GM21619 (cell line): ENCODE results near the gene R3HDM4.
A peak's percentile ranks its signal among the peaks of the same experiment; 100 is the strongest.
"Not testable (repeated sequence)": the region's sequence is repeated elsewhere in the genome, so short reads cannot be mapped to it uniquely, and the experiment has no call there.

Experiments
- ATAC-seq: cut with Tn5 transposase; IDR thresholded peaks from one replicate; pipeline ENCODE4 v1.9.1; 2021; ENCODE audit not compliant: unreplicated experiment

Gene R3HDM4

DNA sequence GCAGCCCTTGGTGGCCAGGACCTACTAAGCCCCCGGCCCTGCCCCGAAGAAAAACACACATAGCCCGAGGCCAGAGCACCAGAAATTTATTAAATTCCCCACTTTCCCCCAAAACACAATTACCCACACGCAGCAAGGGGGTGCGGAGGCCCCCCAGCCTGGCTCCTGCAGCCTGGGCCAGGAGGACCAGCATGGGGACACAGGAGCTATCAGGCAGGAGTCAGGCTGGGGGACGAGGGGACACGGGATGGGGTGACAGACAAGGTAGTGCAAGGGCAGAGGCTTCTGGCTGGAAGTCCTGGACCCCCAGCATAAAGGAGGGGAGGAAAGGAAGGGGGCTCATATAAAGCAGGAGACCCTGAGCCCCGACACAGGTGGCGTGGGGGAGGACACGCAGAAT is 16.6 kb downstream of the R3HDM4 start:
- no peak for ATAC-seq

DNA sequence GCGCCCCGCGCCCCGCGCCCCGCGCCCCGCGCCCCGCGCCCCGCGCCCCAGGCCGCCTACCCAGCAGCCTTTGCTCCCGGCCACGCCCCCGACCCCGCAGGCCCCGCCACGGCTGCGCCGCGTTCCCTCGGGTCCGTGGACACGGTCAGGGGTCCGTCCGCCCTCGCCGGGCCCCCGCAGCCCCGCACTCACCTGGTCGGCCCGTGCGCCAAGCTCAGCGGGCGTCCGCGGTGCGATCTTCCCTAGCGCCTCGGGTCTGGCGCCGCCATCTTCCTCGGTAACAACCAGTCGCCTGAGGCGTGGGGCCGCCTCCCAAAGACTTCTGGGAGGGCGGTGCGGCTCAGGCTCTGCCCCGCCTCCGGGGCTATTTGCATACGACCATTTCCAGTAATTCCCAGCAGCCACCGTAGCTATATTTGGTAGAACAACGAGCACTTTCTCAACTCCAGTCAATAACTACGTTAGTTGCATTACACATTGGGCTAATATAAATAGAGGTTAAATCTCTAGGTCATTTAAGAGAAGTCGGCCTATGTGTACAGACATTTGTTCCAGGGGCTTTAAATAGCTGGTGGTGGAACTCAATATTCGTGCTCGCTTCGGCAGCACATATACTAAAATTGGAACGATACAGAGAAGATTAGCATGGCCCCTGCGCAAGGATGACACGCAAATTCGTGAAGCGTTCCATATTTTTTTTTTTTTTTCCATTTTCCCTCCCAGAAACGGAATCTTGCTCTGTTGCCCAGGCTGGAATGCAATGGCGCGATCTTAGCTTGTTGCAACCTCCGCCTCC is 19.9 kb downstream of the R3HDM4 start, which contains the start of the genes MED16 and RNU6-9:
Gene MED16 (minus strand): TSS at position 294 of the 796 bp plus-strand sequence. CDS start 2,056 bp downstream, outside the sequence.
Gene RNU6-9 (plus strand): TSS at position 591 of the 796 bp plus-strand sequence.
- ATAC-seq = peak; percentile 73

DNA sequence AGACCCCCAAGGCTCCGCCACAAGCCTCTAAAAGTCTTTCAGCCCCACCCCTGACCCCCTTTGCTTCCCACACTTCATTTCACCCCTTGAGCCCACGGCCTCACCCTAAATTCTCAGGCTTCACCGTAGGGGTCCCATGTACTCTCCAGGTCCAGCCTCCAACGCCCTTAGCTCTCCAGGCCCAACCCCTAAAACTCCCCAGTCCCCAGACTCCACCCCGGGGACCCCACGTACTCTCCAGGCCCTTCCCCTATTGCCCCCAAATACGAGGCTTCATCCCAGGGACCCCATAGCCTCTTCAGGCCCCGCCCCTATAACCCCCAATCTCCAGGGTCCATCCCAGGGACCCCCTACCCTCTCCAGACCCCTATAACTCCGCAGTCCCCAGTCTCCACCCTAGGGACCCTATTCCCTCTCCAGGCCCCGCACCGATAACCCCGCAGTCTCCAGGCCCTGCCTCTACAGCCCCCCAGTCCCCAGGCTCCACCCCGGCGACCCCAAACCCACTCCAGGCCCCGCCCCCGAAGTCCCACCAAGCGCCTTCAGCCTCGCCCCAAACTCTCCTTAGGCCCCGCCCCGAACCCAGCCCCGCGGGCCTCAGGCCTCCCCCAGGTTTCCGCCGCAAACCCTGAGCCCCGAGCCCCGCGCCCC is 20.7 kb downstream of the R3HDM4 start:
- no peak for ATAC-seq

DNA sequence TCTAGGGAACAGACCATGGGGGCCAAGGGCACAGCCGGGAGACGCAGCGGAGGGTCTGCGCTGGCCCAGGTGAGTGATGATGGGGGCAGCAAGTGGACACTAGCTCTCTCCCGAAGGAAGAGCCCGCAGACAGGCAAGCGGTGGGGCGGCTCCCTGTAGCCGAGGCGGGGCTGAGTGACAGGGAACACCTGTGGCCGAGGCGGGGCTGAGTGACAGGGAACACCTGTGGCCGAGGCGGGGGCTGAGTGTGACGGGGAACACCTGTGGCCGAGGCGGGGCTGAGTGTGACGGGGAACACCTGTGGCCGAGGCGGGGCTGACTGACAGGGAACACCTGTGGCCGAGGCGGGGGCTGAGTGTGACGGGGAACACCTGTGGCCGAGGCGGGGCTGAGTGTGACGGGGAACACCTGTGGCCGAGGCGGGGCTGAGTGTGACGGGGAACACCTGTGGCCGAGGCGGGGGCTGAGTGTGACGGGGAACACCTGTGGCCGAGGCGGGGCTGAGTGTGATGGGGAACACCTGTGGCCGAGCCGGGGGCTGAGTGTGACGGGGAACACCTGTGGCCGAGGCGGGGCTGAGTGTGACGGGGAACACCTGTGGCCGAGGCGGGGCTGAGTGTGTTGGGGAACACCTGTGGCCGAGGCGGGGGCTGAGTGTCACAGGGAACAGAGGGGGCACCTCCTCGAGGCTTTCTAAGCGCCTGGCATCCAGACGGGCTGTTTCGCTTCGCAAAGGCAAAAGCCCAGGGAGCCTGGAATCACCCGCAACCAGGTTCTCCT is 21.4 kb downstream of the R3HDM4 start:
- ATAC-seq = not testable (repeated sequence)

DNA sequence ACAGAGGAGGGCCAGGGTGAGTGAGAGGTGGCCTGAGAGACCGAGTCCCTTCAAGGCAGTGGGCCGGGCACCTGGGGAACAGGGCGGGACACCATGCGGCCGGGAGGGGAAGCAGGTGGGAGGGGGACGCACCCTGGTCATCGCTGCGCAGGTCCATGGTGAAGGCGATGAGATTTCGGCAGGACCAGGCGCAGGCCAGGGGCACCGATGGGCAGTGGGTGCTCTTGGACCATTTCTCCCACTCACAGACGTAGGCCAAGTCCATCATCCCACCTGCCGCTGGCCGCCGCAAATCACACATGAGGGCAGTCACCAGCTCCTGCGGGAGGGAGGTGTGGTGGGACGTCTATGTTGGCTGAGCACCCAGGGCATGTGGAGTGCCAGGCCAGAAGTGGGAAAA is 22.2 kb downstream of the R3HDM4 start:
- ATAC-seq = no peak

DNA sequence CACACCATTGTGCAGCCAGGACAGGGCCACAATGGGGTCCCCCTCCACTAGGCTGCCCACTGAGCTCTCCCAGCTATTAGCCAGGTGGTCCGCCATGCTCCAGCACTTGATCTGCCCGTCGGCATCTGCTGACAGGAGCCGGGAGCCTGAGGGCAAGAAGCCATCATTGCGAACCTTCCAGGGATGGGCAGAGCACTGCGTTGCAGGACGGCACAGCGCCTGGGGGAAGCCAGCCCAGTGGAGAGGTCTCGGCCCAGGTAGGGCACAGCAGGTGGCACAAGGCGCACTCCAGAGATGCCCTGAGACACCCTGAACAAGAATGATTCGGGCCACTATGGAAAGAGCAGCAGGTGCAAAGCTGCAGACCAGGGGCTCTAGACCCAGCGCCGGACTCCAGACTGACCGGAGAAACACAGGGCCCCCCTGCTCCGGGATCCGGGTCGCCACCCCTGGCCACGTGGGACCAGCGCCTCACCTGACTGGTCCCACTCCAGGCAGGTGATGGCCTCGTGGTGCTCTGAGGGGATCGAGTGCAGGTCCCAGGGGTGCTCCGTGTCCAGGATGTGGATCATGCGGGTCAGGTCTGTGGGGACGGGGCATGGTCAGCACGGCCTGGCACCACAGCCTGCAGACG is 23.2 kb downstream of the R3HDM4 start:
- no peak for ATAC-seq

DNA sequence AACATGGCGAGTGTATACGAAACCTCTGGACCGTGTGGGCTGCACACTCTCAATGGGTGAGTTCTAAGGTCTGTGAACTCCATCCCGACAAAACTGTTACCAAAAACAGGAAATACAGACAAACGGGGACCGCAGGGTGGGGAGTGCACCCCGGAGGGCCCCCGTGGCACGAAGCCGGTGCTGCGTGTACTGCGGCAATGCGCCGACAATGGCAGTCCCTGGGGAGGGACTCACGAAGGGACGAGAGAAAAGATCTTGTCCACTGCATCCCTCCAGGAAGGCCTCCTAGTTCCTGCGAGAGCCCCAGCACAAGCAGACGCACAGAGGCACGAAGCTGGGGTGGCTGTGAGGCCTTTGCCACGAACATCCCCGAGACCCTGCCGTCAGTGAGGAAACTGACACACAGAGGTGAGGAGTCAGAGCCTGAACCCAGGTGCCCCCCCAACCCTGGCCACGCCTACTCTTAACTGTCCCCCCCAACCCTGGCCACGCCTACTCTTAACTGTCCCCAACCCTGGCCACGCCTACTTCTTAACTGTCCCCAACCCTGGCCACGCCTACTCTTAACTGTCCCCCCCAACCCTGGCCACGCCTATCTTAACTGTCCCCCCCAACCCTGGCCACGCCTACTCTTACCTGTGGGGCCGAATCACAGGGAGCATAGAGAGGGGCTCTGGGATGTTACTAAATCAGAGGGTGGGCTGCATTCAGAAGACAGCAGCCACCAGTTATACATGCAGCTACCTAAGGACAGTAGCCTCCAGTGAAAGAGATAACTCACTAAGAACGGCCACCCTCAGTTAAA is 24.2 kb downstream of the R3HDM4 start:
- ATAC-seq = no peak

DNA sequence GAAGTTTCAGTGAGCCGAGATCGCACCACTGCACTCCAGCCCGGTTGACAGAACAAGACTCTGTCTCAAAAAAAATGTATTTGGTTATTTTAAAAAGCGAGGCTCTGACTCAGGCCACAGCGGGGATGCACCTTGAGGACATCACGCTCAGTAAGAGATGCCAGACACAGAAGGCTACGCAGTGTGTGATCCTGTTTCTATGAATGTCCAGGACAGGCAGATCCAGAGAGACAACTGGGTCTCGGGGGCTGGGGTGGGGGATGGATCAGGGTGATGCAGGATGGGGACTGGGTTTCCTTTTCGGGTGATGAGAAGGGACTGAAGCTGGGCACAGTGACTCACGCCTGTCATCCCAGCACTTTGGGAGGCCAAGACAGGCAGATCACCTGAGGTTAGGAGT is 25.4 kb downstream of the R3HDM4 start:
- no peak for ATAC-seq

DNA sequence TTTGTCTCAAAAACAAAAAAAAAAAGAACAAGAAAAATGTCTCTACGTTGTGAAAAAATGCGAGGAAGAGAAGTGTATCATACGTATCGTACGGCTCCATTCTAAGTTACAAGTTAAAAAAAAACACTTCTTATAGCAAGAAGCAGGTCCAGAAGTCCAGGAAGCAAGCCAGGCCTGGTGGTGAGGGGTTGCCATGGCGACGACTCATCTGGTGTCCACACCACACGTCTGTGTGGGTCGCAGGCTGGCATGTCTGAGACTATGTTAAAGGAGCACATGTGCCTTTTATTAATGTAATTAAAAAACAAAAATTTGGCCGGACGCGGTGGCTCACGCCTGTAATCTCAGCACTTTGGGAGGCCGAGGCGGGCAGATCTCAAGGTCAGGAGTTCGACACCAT is 25.9 kb downstream of the R3HDM4 start:
- ATAC-seq = no peak

DNA sequence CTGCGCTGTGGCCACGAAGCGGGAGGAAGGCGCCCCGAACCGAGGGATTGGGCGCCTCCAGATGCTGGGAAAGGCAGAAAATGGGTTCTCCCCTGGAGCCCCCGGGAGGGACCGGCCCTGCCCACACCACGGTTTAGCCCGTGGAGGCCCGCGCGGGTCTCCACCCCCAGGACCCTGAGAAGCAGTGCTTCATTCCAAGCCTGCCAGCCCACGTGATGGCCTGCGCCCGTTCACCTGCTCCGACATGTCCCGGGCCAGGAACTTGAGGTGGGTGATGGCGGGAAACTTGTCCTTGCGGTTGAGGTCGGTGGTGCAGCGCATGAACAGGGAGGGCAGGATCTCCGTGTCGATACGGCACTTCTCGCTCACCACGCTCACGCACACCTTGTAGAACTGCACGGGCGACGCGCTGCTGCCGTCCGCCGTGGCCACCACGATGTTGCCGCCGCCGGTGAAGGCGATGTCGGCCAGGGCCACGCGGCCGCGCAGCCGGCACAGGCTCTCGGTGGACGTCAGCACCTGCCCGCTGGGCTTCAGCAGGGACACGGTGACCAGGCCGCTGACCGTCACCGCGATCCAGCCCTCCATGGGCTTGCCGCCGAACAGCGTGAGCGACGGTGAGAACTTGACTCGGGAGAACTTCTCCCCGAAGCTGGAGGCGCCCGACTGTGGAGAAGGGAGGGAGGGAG is 27.3 kb downstream of the R3HDM4 start:
- ATAC-seq = no peak

DNA sequence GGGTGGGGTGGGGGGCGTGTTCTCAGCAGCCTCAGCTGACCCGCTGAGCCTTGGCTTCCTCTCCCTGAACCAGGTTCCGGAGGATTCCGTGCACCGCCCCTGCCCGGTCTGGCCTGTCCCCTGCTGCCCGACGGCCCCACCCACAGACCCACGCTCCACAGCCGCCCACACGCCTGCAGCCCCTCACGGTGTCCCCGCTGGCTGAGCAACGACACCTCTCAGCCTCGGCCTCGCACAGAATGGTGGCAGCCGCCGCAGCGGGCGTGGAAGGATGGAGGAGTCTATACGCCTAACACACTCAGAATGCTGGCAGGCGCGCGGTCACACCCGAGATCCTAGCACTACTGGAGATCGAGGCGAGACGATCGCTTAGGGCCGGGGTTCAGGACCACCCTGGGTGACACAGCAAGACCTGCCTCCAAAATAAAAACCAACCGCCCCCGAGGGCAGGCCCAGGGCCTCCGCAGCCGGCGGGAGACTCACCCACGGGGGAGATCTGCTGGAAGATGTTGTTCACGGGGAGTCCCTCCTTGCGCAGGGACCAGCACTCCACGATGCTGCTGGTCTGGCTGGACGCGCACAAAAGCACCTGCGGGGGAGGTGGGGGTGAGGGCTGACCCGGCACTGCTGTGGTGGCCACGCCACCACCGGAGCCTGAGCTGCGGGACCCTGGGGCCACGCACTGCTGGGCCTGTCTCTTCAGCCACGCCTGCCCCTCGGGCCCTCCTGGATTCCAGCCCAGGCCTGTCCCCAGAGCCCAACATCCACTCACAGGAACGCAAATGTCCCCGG is 28.4 kb downstream of the R3HDM4 start:
- no peak for ATAC-seq

DNA sequence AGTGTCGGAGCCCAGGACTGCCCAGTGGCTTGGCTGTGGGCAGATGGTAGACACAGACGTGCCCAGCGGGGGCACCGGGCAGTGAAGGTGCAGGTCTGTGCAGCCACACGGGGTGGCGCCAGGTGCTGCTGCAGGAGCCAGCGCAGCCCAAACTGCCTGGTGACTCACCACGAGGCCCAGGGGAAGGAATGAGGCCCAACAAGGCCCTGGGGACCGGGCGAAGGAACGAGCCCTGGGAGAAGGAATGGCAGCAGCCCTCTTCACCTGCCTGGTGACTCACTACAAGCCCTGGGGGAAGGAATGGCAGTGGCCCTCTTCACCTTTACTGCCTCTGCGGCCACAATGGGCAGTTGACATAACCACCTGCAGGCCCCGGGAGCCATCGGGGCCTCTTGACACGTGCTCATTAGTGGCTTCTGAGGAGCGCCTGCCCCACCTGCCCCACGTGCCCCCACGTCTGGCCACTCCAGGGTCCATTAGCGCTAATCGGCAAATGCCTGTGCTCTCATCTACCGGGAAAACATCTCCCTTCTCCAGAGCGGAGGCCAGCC is 29.3 kb downstream of the R3HDM4 start:
- no peak for ATAC-seq

DNA sequence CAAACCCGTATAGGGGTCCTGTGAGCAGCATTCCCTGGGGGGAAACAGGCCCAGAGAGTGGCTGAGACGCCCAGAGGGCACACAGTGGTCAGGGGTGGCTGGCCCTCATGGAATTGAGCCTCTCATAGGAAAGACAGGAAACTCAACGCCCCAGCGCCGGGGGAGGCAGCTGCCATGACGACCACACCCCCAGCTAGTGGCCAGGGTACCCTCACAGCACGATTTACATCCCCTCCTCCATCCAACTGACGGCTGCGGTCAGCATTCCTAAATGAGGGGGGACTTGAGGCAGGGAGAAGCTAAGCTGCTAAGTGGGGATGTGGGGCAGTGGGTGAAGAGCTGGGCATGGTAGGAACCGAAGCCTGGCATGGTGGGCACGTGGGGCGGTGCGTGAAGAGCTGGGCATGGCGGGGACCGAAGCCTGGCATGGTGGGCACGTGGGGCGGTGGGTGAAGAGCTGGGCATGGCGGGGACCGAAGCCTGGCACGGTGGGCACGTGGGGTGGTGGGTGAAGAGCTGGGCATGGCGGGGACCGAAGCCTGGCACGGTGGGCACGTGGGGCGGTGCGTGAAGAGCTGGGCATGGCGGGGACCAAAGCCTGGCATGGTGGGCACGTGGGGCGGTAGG is 30.0 kb downstream of the R3HDM4 start:
- no peak for ATAC-seq

DNA sequence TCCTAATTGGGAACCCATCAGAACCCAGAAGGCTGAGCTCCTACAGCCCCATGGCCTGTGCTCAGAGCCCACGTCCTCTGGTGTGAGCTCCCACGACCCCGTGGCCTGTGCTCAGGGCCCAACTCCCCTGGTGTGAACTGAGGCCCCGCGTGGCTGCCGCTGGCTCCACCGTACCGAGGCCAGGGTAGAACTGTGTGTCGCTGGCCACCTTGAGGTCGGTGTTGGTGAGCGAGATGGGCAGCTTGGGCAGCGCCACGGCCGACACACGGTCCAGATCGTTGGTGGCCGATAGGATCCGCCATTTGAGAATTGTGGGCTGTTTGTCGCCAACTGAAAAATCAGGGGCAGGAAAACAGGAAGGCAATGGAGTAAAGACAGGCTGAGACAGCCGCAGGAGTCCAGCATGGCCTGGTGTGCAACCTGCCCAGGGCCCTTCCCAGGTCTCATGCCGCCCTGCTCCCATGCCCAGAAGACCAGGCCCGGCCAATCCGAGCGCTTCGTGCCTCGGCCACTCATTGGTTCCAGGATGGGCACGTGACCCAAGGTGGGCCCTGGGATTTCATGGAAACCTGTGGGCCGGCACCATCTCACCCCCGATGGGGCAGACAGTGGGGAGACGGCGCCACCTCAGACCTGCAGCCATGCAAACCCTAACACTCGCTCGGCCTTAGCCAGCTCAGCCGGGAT is 31.5 kb downstream of the R3HDM4 start:
- no peak for ATAC-seq

DNA sequence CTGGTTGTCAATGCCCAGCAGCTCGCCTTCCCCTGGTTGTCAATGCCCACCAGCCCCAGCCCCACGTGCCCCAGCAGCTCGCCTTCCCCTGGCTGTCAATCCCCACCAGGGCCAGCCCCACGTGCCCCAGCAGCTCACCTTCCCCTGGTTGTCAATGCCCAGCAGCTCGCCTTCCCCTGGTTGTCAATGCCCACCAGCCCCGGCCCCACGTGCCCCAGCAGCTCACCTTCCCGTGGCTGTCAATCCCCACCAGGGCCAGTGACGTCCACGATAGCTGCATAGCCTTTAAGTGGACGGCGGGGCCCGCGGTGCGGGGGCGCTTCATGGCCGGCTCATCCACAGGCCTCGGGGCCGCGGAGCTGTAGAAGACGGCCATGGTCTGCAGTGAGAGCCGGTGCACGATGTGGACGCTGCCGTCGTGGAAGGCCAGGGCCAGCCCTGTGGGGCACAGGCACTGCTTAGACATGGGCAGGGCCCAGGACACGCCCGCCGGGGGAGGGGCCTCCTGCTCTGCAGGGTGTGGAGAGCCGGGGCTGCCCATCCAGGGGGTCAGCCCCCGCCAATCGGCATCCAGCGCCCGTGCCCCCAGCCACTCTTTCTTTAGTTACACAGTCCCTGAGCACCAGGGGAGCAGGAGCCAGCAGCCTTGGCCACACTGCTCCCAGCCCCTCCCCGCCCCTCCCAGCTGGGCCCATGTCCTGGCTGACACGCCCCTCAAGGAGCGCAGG is 33.1 kb downstream of the R3HDM4 start:
- no peak for ATAC-seq

DNA sequence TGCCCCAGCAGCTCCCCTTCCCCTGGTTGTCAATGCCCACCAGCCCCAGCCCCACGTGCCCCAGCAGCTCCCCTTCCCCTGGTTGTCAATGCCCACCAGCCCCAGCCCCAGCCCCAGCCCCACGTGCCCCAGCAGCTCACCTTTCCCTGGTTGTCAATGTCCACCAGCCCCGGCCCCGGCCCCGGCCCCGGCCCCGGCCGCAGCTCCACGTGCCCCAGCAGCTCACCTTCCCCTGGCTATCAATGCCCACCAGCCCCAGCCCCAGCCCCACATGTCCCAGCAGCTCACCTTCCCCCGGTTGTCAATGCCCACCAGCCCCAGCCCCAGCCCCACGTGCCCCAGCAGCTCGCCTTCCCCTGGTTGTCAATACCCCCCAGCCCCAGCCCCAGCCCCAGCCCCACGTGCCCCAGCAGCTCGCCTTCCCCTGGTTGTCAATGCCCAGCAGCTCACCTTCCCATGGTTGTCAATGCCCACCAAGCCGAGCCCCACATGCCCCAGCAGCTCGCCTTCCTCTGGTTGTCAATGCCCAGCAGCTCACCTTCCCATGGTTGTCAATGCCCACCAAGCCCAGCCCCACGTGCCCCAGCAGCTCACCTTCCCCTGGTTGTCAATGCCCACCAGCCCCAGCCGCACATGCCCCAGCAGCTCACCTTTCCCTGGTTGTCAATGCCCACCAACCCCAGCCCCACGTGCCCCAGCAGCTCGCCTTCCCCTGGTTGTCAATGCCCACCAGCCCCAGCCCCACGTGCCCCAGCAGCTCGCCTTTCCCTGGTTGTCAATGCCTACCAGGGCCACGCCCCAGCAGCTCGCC is 34.1 kb downstream of the R3HDM4 start:
- ATAC-seq = not testable (repeated sequence)
